Astrocyte (in vitro differentiated cells and primary cell): ENCODE results near the gene RANGAP1. TPM values are rescaled to one million over a fixed set of nuclear protein-coding genes. Genes with fewer than 3 reads are reported as not detected.
"Not testable (repeated sequence)": the region's sequence is repeated elsewhere in the genome, so short reads cannot be mapped to it uniquely, and the experiment has no call there.

Experiments
- DNase-seq: peaks from one replicate; pipeline ENCODE4 v3.0.0-alpha.2; 2010; ENCODE audit warnings: low read depth
- FAIRE-seq: peaks from 2 replicates; lab custom pipeline; 2011; peaks lifted over from hg19 to GRCh38; lab: Jason Lieb, UNC
- H2AFZ ChIP-seq: 2 replicates; pipeline ENCODE4 v1.6.0; 2012; ENCODE audit warnings: low read depth, low read length, inconsistent platforms
- H3K27ac ChIP-seq: 2 replicates; pipeline ENCODE4 v1.5.1; 2011; ENCODE audit warnings: low read depth, low read length, inconsistent platforms
- H3K27me3 ChIP-seq: 2 replicates; pipeline ENCODE4 v1.6.0; 2011; ENCODE audit warnings: low read length, inconsistent platforms; ENCODE audit not compliant: insufficient read depth
- H3K36me3 ChIP-seq: 2 replicates; pipeline ENCODE4 v1.5.1; 2011; ENCODE audit warnings: low read length, inconsistent platforms; ENCODE audit not compliant: insufficient read depth
- H3K4me1 ChIP-seq: 2 replicates; pipeline ENCODE4 v1.5.1; 2011; ENCODE audit warnings: low read length, inconsistent platforms; ENCODE audit not compliant: insufficient read depth
- H3K4me2 ChIP-seq: 2 replicates; pipeline ENCODE4 v1.6.0; 2012; ENCODE audit warnings: low read length, inconsistent platforms
- H3K4me3 ChIP-seq: 2 replicates; pipeline ENCODE4 v1.5.1; 2011; ENCODE audit warnings: low read depth, mild to moderate bottlenecking, low read length, inconsistent platforms; ENCODE audit not compliant: insufficient read depth
- H3K79me2 ChIP-seq: 2 replicates; pipeline ENCODE4 v1.6.0; 2012; ENCODE audit warnings: mild to moderate bottlenecking, low read length, inconsistent platforms; ENCODE audit not compliant: insufficient read depth
- H3K9ac ChIP-seq: 2 replicates; pipeline ENCODE4 v1.6.0; 2012; ENCODE audit warnings: mild to moderate bottlenecking, low read length, inconsistent platforms
- H3K9me3 ChIP-seq: 2 replicates; pipeline ENCODE4 v1.5.1; 2012; ENCODE audit warnings: low read depth, mild to moderate bottlenecking, low read length, inconsistent platforms; ENCODE audit not compliant: insufficient read depth
- H4K20me1 ChIP-seq: 2 replicates; pipeline ENCODE4 v1.6.0; 2012; ENCODE audit warnings: low read length, inconsistent platforms; ENCODE audit not compliant: insufficient read depth
- H3K27ac Mint-ChIP-seq: one replicate; pipeline ENCODE4 v1.8.0; 2021; ENCODE audit warnings: mild to moderate bottlenecking, mixed read lengths; ENCODE audit not compliant: unreplicated experiment
- H3K27me3 Mint-ChIP-seq: one replicate; pipeline ENCODE4 v1.8.0; 2021; ENCODE audit warnings: low read depth, mixed read lengths; ENCODE audit not compliant: unreplicated experiment
- H3K36me3 Mint-ChIP-seq: one replicate; pipeline ENCODE4 v1.8.0; 2021; ENCODE audit warnings: low read depth, mixed read lengths; ENCODE audit not compliant: unreplicated experiment
- H3K4me1 Mint-ChIP-seq: one replicate; pipeline ENCODE4 v1.8.0; 2021; ENCODE audit warnings: low read depth, mixed read lengths; ENCODE audit not compliant: unreplicated experiment
- H3K4me3 Mint-ChIP-seq: one replicate; pipeline ENCODE4 v1.8.0; 2021; ENCODE audit warnings: mild to moderate bottlenecking, moderate library complexity, mixed read lengths; ENCODE audit not compliant: unreplicated experiment
- H3K9me3 Mint-ChIP-seq: one replicate; pipeline ENCODE4 v1.8.0; 2021; ENCODE audit warnings: mild to moderate bottlenecking, mixed read lengths; ENCODE audit not compliant: unreplicated experiment
- CTCF ChIP-seq: IDR thresholded peaks from 2 replicates; pipeline ENCODE4 v1.5.1; 2011; ENCODE audit warnings: low read depth, mild to moderate bottlenecking, inconsistent platforms, low read length, moderate library complexity; ENCODE audit not compliant: insufficient read depth
- EZH2 ChIP-seq: IDR thresholded peaks from 2 replicates; pipeline ENCODE4 v1.6.1; 2012; ENCODE audit warnings: mild to moderate bottlenecking, low read length, inconsistent platforms; ENCODE audit not compliant: insufficient read depth
- total RNA-seq: library from RNA; stranded (reverse); gene quantifications from 2 replicates; pipeline ENCODE4 v1.2.1, GENCODE V29; 2021

RANGAP1 gene
- total RNA-seq, 1 donor from 2014 or later = 77.8 TPM

GRCh38 chr22:41262250-41262765 is 23.7 kb downstream of the RANGAP1 start:
- Histone ChIP-seq H3K4me3 (no peak overlapping the region), H3K9me3 (no peaks in the 10 kb centered on the region), H3K4me2 (no peak overlapping the region), H4K20me1 (peaks cover 36% of the 10 kb centered on the region), H3K27ac (no peak overlapping the region), H3K27me3 (no peaks in the 10 kb centered on the region), H3K4me1 (peaks cover under 1% of the 10 kb centered on the region), H3K79me2 (peaks cover 32% of the 10 kb centered on the region), H2AFZ (no peak overlapping the region), H3K9ac (no peak overlapping the region), H3K36me3 (peaks cover 55% of the 10 kb centered on the region)
- peaks cover 3% of the 10 kb centered on the region for H3K4me1 Mint-ChIP-seq
- H3K27me3 Mint-ChIP-seq = no peaks in the 10 kb centered on the region
- FAIRE-seq = no peak
- no peaks in the 10 kb centered on the region for H3K9me3 Mint-ChIP-seq
- DNase-seq = no peak
- H3K36me3 Mint-ChIP-seq = peaks cover 31% of the 10 kb centered on the region
- no peak overlapping the region for H3K27ac Mint-ChIP-seq
- no peak for TF ChIP-seq EZH2
- no peak for TF ChIP-seq CTCF
- H3K4me3 Mint-ChIP-seq = peak overlapping the region; percentile 64

GRCh38 chr22:41261541-41262249 is 24.3 kb downstream of the RANGAP1 start:
- no peaks in the 10 kb centered on the region for H3K27me3 ChIP-seq
- no peak overlapping the region for H3K27ac ChIP-seq
- peak overlapping the region; percentile 64 for H3K4me3 Mint-ChIP-seq
- peaks cover 60% of the 10 kb centered on the region for H3K36me3 ChIP-seq
- H3K4me1 ChIP-seq = peaks cover 7% of the 10 kb centered on the region
- H3K4me2 ChIP-seq = no peak overlapping the region
- no peaks in the 10 kb centered on the region for H3K27me3 Mint-ChIP-seq
- peaks cover 7% of the 10 kb centered on the region for H3K4me1 Mint-ChIP-seq
- H4K20me1 ChIP-seq = peaks cover 40% of the 10 kb centered on the region
- H3K36me3 Mint-ChIP-seq = peaks cover 31% of the 10 kb centered on the region
- peaks cover 32% of the 10 kb centered on the region for H3K79me2 ChIP-seq
- H3K9ac ChIP-seq = no peak overlapping the region
- no peaks in the 10 kb centered on the region for H3K9me3 ChIP-seq
- H3K27ac Mint-ChIP-seq = no peak overlapping the region
- TF ChIP-seq CTCF = no peak
- no peak for TF ChIP-seq EZH2
- H2AFZ ChIP-seq = no peak overlapping the region
- no peak for FAIRE-seq
- DNase-seq = no peak
- H3K9me3 Mint-ChIP-seq = no peaks in the 10 kb centered on the region
- no peak overlapping the region for H3K4me3 ChIP-seq

GRCh38 chr22:41260871-41261270 is 25.1 kb downstream of the RANGAP1 start:
- Histone ChIP-seq H3K9ac (no peak overlapping the region), H3K4me1 (peaks cover 10% of the 10 kb centered on the region), H2AFZ (no peak overlapping the region), H4K20me1 (peaks cover 40% of the 10 kb centered on the region), H3K36me3 (peaks cover 59% of the 10 kb centered on the region), H3K27me3 (no peaks in the 10 kb centered on the region), H3K27ac (no peak overlapping the region), H3K9me3 (no peaks in the 10 kb centered on the region), H3K4me3 (no peak overlapping the region), H3K79me2 (peaks cover 32% of the 10 kb centered on the region), H3K4me2 (no peak overlapping the region)
- DNase-seq (no peak), FAIRE-seq (no peak)
- TF ChIP-seq CTCF = no peak
- no peak for TF ChIP-seq EZH2
- H3K4me3 Mint-ChIP-seq = no peak overlapping the region
- H3K36me3 Mint-ChIP-seq = peaks cover 26% of the 10 kb centered on the region
- no peaks in the 10 kb centered on the region for H3K27me3 Mint-ChIP-seq
- H3K27ac Mint-ChIP-seq = no peak overlapping the region
- peaks cover 7% of the 10 kb centered on the region for H3K4me1 Mint-ChIP-seq
- H3K9me3 Mint-ChIP-seq = no peaks in the 10 kb centered on the region

GRCh38 chr22:41259756-41260155 is 26.2 kb downstream of the RANGAP1 start:
- Histone ChIP-seq H3K36me3 (peaks cover 66% of the 10 kb centered on the region), H4K20me1 (peaks cover 34% of the 10 kb centered on the region), H3K79me2 (peaks cover 28% of the 10 kb centered on the region)
- DNase-seq, H3K9me3 ChIP-seq, H3K4me3 Mint-ChIP-seq, H3K4me3 ChIP-seq, H3K4me2 ChIP-seq, H3K27ac ChIP-seq, H3K27ac Mint-ChIP-seq, H3K9me3 Mint-ChIP-seq, H3K9ac ChIP-seq, H3K4me1 ChIP-seq, H3K4me1 Mint-ChIP-seq, H3K27me3 Mint-ChIP-seq, H2AFZ ChIP-seq, H3K27me3 ChIP-seq, FAIRE-seq: not testable (repeated sequence)
- H3K36me3 Mint-ChIP-seq = peaks cover 22% of the 10 kb centered on the region
